ENCODE measurements around the gene CBFA2T2. TPM values are rescaled to one million over a fixed set of nuclear protein-coding genes. Genes with fewer than 3 reads are reported as not detected.

CBFA2T2 gene
- total and polyA plus RNA-seq, 10 of the 15 experiments (the other 5 are each of a cell fraction or from before 2014, with no cell fraction given): 0.61 to 8.6 (median 5.5) TPM

DNA sequence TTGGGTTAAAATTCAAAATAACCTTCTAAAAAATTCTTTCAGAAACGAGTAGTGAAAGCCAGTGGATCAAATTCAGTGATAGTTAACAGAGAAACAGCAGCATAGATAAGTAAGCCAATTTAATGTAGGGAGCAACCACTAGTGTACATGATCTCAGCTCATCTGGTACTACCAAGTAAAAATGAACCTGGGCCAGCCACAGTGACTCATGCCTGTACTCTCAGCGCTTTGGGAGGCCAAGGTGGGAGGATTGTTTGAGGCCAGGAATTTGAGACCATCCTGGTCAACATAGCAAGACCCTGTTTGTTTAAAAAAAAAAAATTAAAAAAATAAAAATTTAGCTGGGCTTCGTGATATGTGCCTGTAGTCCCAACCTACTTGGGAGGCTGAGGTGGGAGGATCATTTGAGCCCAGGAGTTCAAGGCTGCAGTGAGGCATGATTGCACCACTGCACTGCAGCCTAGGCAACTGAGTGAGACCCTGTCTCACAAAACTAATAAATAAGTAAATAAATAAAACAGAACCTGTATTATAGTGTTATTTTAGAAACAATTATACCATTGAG is 32.4 kb downstream of the CBFA2T2 start:
- no peaks in the 10 kb centered on the region; a peak in 1 of 4 replicates for H3K36me3 ChIP-seq (ENCODE audit: control insufficient read depth in 2 of 2, insufficient read depth in 2 of 2, low read length in 1 of 2)
- no peaks in the 10 kb centered on the region for H3K79me2 ChIP-seq (ENCODE audit: control insufficient read depth, insufficient read depth, low read length)
- FAIRE-seq (no peak), DNase-seq (ENCODE audit: low read depth, low spot score) (no peak), ATAC-seq (no peak)
- H2AFZ ChIP-seq (ENCODE audit: control insufficient read depth, low read depth, low read length): no peak overlapping the region
- ChIA-PET RAD21 (ENCODE audit: unreplicated experiment) (interaction anchor here (0.9 kb wide), 1 partner anchor 10 kb away, joined by 4 read pairs; no protein-coding TSS in a partner anchor), CTCF (interaction anchor here (1.0 to 1.5 kb wide), 5 partner anchors 16 to 145 kb away, joined by 3 to 5 read pairs (median 3); partner anchors contain the start of gene ACTL10), POLR2A (interaction anchor here (0.6 to 1.1 kb wide), 2 partner anchors 33 to 119 kb away, joined by 3 read pairs; no protein-coding TSS in a partner anchor), SMC1A (ENCODE audit: uncharacterized antibody, unreplicated experiment) (interaction anchor here (0.6 to 1.9 kb wide), 11 partner anchors 10 to 283 kb away, joined by 3 to 5 read pairs (median 3); partner anchors contain the start of gene CBFA2T2)
- H3K9ac ChIP-seq (ENCODE audit: control insufficient read depth, insufficient read depth, low read length): no peak overlapping the region
- WGBS (ENCODE audit: insufficient coverage, insufficient replicate concordance, low lambda C conversion rate, missing lambda C conversion rate): 56% methylated on average over 3 of the region's 3 CpGs
- no peak overlapping the region for H3K27ac ChIP-seq (ENCODE audit: control insufficient read depth, insufficient read depth)
- no peaks in the 10 kb centered on the region for H3K4me1 ChIP-seq (ENCODE audit: control insufficient read depth, insufficient read depth, low read length)
- no peaks in the 10 kb centered on the region for H3K27me3 ChIP-seq (replicated peaks in 1 of 2; ENCODE audit: control insufficient read depth in 2 of 2, insufficient read depth in 2 of 2, low read length in 1 of 2)
- no peak overlapping the region for H3K4me2 ChIP-seq (ENCODE audit: control insufficient read depth, insufficient read depth)
- in situ Hi-C loops (cut with MboI): no loop called here
- H4K20me1 ChIP-seq (ENCODE audit: control insufficient read depth, insufficient read depth): no peaks in the 10 kb centered on the region
- intact Hi-C loops (cut with micrococcal nuclease; ENCODE audit: unreplicated experiment): no loop called here
- BruUV-seq (replicated peaks): no TSS peak
- no peak for TF ChIP-seq E2F4 (IDR thresholded peaks at IDR 0.05; ENCODE audit: low read depth, low read length)
- no peak for TF ChIP-seq SMAD5 (IDR thresholded peaks at IDR 0.05; ENCODE audit: low read depth)
- TF ChIP-seq SMAD1 (IDR thresholded peaks at IDR 0.05; ENCODE audit: low read depth, partially characterized antibody): no peak
- no peak for TF ChIP-seq SMC3 (IDR thresholded peaks at IDR 0.05; ENCODE audit: borderline replicate concordance, low read length)
- TF ChIP-seq, protein P1, sequence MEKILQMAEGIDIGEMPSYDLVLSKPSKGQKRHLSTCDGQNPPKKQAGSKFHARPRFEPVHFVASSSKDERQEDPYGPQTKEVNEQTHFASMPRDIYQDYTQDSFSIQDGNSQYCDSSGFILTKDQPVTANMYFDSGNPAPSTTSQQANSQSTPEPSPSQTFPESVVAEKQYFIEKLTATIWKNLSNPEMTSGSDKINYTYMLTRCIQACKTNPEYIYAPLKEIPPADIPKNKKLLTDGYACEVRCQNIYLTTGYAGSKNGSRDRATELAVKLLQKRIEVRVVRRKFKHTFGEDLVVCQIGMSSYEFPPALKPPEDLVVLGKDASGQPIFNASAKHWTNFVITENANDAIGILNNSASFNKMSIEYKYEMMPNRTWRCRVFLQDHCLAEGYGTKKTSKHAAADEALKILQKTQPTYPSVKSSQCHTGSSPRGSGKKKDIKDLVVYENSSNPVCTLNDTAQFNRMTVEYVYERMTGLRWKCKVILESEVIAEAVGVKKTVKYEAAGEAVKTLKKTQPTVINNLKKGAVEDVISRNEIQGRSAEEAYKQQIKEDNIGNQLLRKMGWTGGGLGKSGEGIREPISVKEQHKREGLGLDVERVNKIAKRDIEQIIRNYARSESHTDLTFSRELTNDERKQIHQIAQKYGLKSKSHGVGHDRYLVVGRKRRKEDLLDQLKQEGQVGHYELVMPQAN (conservative IDR thresholded peaks at IDR 0.05): no peak
- TF ChIP-seq RCOR1 (conservative IDR thresholded peaks at IDR 0.05; ENCODE audit: low read depth, low read length): no peak
- 0 out of 2 replicates have a peak, but pooled peaks have one; percentile 15 for TF ChIP-seq JUNB (IDR thresholded peaks at IDR 0.05)
- TF ChIP-seq TCF12 (IDR thresholded peaks at IDR 0.05; ENCODE audit: low read depth, low read length): no peak
- H3K9me3 ChIP-seq (replicated peaks; ENCODE audit: control insufficient read depth, insufficient read depth, low read length): no peaks in the 10 kb centered on the region
- H3K4me3 ChIP-seq: no peak overlapping the region
